Ascending aorta (tissue), 2 donors: ENCODE results near the gene CIAO2B. TPM values are rescaled to one million over a fixed set of nuclear protein-coding genes. Genes with fewer than 3 reads are reported as not detected.
"Not testable (repeated sequence)": the region's sequence is repeated elsewhere in the genome, so short reads cannot be mapped to it uniquely, and the experiment has no call there.

Experiments used
- DNase-seq, 2 donors: peaks; one replicate each; pipeline ENCODE4 v3.0.0-alpha.2; 2019; ENCODE audit warnings: low spot score in 2 of 2
- H3K27ac ChIP-seq, 2 donors: fragments of 200-600 bp; sonication (generic); one replicate each; pipeline ENCODE4 v1.5.1; 2016 to 2017; ENCODE audit warnings: mild to moderate bottlenecking in 1 of 2
- H3K27me3 ChIP-seq: fragments of 200-600 bp; sonication (generic); one replicate; pipeline ENCODE4 v1.5.1; 2017
- H3K36me3 ChIP-seq, 2 donors: fragments of 200-600 bp; sonication (generic); one replicate each; pipeline ENCODE4 v1.5.1; 2016
- H3K4me1 ChIP-seq, 2 donors: fragments of 200-600 bp; sonication (generic); one replicate each; pipeline ENCODE4 v1.5.1; 2016 to 2017; ENCODE audit warnings: mild to moderate bottlenecking in 1 of 2
- H3K4me3 ChIP-seq, 2 donors: fragments of 200-600 bp; sonication (generic); one replicate each; pipeline ENCODE4 v1.5.1; 2016 to 2017; ENCODE audit warnings: mild to moderate bottlenecking in 1 of 2
- H3K9me3 ChIP-seq, 2 donors: fragments of 200-600 bp; sonication (generic); one replicate each; pipeline ENCODE4 v1.5.1; 2016
- intact Hi-C: fragments of 100-400 bp; cut with DNase I; formaldehyde crosslinking; loops from one replicate; pipeline ENCODE4 v1.15.1; 2023
- total RNA-seq: library from RNA; depleted of rRNA; stranded (reverse); fragments of >200 nt; gene quantifications from one replicate; pipeline ENCODE4 v1.1.0, GENCODE V29; 2016
- TF ChIP-seq, protein P1 (sequence below), 3 experiments: fragments of 200-600 bp in 2 of 3; fragments of 450-650 bp in 1 of 3; sonication (generic) in 2 of 3; IDR thresholded peaks; one replicate each; pipeline ENCODE4 v1.5.1; 2016 to 2019; ENCODE audit warnings: antibody characterized with exemption in 3 of 3, mild to moderate bottlenecking in 1 of 3, moderate library complexity in 1 of 3

The CIAO2B gene
- total RNA-seq, 1 donor from 2014 or later, result 255 TPM

DNA sequence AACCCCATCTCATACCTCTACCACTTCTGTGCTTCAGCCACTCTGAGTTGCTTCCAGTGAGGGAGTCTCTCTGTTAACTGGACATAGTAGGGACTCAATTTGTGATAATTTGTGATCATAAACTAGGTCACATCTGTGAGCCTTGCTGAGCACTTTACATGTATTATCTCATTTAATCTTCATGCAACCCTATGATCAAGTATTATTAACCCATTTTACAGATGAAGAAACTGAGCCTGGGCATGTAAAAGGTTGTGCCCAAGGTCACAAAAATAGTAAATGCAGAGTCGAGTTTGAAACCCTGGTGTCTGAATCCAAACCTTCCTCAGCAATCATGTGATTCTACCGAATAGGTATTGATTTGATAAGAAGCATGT is 35.3 kb downstream of the CIAO2B start:
- Histone ChIP-seq H3K4me1 (peaks cover 36 to 69% of the 10 kb centered on the region in 2 donors), H3K4me3 (no peak overlapping the region), H3K36me3 (no peaks in the 10 kb centered on the region), H3K27me3 (no peaks in the 10 kb centered on the region), H3K27ac (peak overlapping the region; percentile 90 to 92), H3K9me3 (no peaks in the 10 kb centered on the region)
- intact Hi-C loops, result no loop called here
- TF ChIP-seq, protein P1, sequence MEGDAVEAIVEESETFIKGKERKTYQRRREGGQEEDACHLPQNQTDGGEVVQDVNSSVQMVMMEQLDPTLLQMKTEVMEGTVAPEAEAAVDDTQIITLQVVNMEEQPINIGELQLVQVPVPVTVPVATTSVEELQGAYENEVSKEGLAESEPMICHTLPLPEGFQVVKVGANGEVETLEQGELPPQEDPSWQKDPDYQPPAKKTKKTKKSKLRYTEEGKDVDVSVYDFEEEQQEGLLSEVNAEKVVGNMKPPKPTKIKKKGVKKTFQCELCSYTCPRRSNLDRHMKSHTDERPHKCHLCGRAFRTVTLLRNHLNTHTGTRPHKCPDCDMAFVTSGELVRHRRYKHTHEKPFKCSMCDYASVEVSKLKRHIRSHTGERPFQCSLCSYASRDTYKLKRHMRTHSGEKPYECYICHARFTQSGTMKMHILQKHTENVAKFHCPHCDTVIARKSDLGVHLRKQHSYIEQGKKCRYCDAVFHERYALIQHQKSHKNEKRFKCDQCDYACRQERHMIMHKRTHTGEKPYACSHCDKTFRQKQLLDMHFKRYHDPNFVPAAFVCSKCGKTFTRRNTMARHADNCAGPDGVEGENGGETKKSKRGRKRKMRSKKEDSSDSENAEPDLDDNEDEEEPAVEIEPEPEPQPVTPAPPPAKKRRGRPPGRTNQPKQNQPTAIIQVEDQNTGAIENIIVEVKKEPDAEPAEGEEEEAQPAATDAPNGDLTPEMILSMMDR (IDR thresholded peaks at IDR 0.05), result no peak
- no peak for DNase-seq

DNA sequence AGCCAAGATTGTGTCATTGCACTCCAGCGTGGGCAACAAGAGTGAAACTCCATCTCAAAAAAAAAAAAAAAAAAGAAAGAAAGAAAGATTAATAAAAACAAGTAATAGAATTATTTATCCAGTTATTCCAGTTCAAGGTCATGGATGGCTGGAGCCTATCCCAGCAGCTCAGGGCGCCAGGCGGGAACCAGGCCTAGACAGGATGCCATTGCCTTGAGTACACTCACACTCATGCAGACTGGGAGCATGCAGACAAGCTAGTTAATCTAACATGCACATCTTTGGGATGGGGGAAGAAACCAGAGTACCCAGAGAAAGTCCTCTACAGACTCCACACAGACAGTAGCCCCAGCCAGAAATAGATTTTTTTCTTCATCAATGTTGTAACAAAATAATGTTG is 36.0 kb downstream of the CIAO2B start:
- H3K4me1 ChIP-seq, result peaks cover 29 to 62% of the 10 kb centered on the region in 2 donors

DNA sequence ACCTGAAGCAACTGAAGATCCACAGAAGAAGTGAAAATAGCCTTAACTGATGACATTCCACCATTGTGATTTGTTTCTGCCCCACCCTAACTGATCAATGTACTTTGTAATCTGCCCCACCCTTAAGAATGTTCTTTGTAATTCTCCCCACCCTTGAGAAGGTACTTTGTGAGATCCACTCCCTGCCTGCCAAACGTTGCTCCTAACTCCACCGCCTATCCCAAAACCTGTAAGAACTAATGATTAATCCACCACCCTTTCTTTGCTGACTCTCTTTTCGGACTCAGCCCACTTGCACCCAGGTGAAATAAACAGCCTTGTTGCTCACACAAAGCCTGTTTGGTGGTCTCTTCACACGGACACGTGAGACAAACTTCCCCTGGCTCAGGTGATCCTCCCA is 37.5 kb downstream of the CIAO2B start:
- peak overlapping the region; percentile 40 to 54 for H3K27ac ChIP-seq
- DNase-seq, H3K27me3 ChIP-seq, H3K9me3 ChIP-seq, H3K4me3 ChIP-seq, H3K36me3 ChIP-seq, intact Hi-C loops: not testable (repeated sequence)
- peaks cover 20 to 54% of the 10 kb centered on the region in 2 donors for H3K4me1 ChIP-seq

More for the DNA sequence above, 36.0 kb downstream of the CIAO2B start:
- Histone ChIP-seq H3K4me3 (no peak overlapping the region), H3K27me3 (no peaks in the 10 kb centered on the region), H3K36me3 (no peaks in the 10 kb centered on the region), H3K27ac (peak overlapping the region; percentile 90 to 92), H3K9me3 (no peaks in the 10 kb centered on the region)
- TF ChIP-seq, protein P1 (IDR thresholded peaks at IDR 0.05), result no peak
- peak; percentile 61 to 89 for DNase-seq
- intact Hi-C loops, result no loop called here

DNA sequence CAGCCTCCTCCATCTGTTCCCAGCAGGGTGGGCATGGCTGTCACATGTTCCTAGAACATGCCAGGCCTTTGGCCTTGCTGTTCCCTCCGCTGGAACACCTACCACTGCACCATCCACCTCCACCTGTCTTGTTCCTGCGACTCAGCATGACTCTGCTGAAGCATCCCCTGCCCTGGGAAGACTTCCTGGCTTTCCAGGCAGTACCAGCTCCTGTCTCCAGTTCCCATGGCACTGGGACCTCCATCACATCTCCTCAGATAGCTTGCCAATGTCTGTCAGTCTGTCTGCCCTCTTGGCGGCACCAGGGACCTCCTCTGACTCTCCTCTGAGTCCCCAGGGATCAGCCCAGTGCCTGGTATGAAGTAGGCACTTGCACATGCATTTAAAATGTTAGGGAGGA is 38.2 kb downstream of the CIAO2B start:
- intact Hi-C loops, result loop anchor here (1.0 to 2.0 kb wide), 3 partner anchors 27 to 259 kb away; no protein-coding TSS in a partner anchor
- no peak overlapping the region for H3K4me3 ChIP-seq
- no peak for DNase-seq
- no peaks in the 10 kb centered on the region for H3K36me3 ChIP-seq
- TF ChIP-seq, protein P1 (IDR thresholded peaks at IDR 0.05), result no peak
- no peaks in the 10 kb centered on the region for H3K9me3 ChIP-seq
- H3K27me3 ChIP-seq, result no peaks in the 10 kb centered on the region
- H3K4me1 ChIP-seq, result peaks cover 19 to 48% of the 10 kb centered on the region in 2 donors
- H3K27ac ChIP-seq, result peak overlapping the region; percentile 40 to 54

DNA sequence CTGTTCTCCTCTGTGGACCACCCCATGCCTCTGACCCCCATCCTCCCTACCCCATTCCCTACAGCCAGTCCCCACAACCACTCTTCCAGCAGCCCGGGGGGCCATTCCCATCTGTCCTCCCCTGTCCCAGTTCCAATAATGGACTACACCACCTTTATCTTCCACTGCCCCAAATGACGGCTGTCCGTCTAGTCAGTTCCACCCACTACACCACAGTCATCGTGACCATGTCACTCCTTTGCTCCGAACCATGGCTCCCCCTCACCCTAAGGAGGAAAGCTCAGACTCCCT is 38.6 kb downstream of the CIAO2B start:
- no peak overlapping the region for H3K4me3 ChIP-seq
- TF ChIP-seq, protein P1 (IDR thresholded peaks at IDR 0.05), result no peak
- no peak for DNase-seq
- no peaks in the 10 kb centered on the region for H3K27me3 ChIP-seq
- H3K4me1 ChIP-seq, result peaks cover 19 to 44% of the 10 kb centered on the region in 2 donors
- no peaks in the 10 kb centered on the region for H3K36me3 ChIP-seq
- peak overlapping the region; percentile 40 to 54 for H3K27ac ChIP-seq
- no peaks in the 10 kb centered on the region for H3K9me3 ChIP-seq
- intact Hi-C loops, result loop anchor here (1.0 to 2.0 kb wide), 3 partner anchors 28 to 259 kb away; no protein-coding TSS in a partner anchor

DNA sequence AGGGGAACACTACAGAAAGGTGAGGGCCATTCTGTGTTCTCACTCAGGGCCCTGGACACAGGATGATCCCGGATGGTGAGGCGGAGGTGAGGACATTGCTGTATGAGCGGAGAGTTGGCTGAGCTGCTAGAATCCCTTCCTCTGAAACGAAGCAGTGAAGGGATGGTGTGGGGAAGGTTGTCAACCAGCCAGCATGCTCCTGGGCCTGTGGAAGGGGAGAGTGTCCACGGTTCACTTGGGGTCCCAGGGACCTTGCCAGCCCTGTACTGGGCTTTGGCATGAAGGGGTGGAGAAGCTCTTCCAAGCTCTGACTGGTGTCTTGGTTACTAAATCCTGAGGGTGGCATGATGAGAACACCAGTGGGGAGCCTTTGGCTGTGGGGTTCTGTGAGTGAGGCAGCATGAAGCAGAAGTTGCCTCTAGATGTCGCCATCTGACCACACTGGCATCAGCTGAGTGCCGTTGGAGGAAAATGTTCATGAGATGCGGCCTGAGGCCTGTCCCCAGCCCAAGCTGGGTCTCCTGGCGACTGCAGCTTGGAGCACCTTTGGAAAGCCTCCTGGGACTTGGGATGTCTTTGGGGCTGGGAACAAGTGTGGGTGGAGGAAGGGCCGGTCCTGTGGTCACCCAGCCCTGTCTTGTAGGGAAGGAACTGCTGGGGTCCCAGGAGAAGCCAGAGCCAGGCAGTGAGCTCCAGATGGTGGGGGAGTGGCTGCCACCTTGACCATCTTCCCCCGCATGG is 39.1 kb downstream of the CIAO2B start:
- peak overlapping the region; percentile 40 to 54 for H3K27ac ChIP-seq
- peaks cover 16 to 39% of the 10 kb centered on the region in 2 donors for H3K4me1 ChIP-seq
- H3K27me3 ChIP-seq, result no peaks in the 10 kb centered on the region
- peak in 1 of 2 donors; percentile 85 for DNase-seq
- H3K9me3 ChIP-seq, result no peaks in the 10 kb centered on the region
- TF ChIP-seq, protein P1 (IDR thresholded peaks at IDR 0.05), result peak; percentile 86 to 93 (median 88)
- no peak overlapping the region for H3K4me3 ChIP-seq
- H3K36me3 ChIP-seq, result no peaks in the 10 kb centered on the region
- intact Hi-C loops, result loop anchor here (1.0 to 2.0 kb wide), 3 partner anchors 28 to 260 kb away; no protein-coding TSS in a partner anchor
